SK-N-SH treated with all-trans-retinoic acid at 6 μM for 48 hours (cell line): Measurements from ENCODE around the gene FGD3.
"Not testable (repeated sequence)": the region's sequence is repeated elsewhere in the genome, so short reads cannot be mapped to it uniquely, and the experiment has no call there.

Experiments used
- ATAC-seq: fragments of 200-7000 bp; cut with Tn5 transposase; 3 replicates; pipeline ENCODE4 v1.9.1; 2020; ENCODE audit warnings: mild to moderate bottlenecking, moderate library complexity
- ARNTL ChIP-seq: fragments of 450-650 bp; formaldehyde crosslinking; IDR thresholded peaks from 2 replicates; pipeline ENCODE4 v1.5.0; 2020; ENCODE audit warnings: low read depth, mild to moderate bottlenecking, moderate library complexity, borderline replicate concordance
- BACH2 ChIP-seq: fragments of 250-450 bp; sonication (Bioruptor Pico); IDR thresholded peaks from 2 replicates; pipeline ENCODE4 v1.9.0; 2021; ENCODE audit warnings: mild to moderate bottlenecking, borderline replicate concordance
- CSDC2 ChIP-seq: fragments of 250-450 bp; sonication (Bioruptor Pico); IDR thresholded peaks from 2 replicates; pipeline ENCODE4 v1.5.0; 2020; ENCODE audit warnings: mild to moderate bottlenecking, moderate library complexity
- CSRNP3 ChIP-seq: fragments of 250-450 bp; sonication (Bioruptor Pico); IDR thresholded peaks from 2 replicates; pipeline ENCODE4 v1.5.1; 2021; ENCODE audit warnings: mild to moderate bottlenecking, moderate library complexity
- ESRRG ChIP-seq: fragments of 250-450 bp; sonication (Bioruptor Pico); IDR thresholded peaks from 2 replicates; pipeline ENCODE4 v1.6.1; 2021; ENCODE audit warnings: mild to moderate bottlenecking
- GLIS3 ChIP-seq: fragments of 250-450 bp; sonication (Bioruptor Pico); IDR thresholded peaks from 2 replicates; pipeline ENCODE4 v1.5.0; 2020; ENCODE audit warnings: mild to moderate bottlenecking, moderate library complexity
- ISL1 ChIP-seq: fragments of 250-450 bp; sonication (Bioruptor Pico); IDR thresholded peaks from 2 replicates; pipeline ENCODE4 v2.1.2; 2022; ENCODE audit warnings: mild to moderate bottlenecking, moderate library complexity
- OSR1 ChIP-seq: fragments of 250-450 bp; sonication (Bioruptor Pico); IDR thresholded peaks from 2 replicates; pipeline ENCODE4 v1.8.0; 2022; ENCODE audit warnings: moderate library complexity, mild to moderate bottlenecking, inconsistent platforms
- RARB ChIP-seq: fragments of 250-450 bp; sonication (Bioruptor Pico); IDR thresholded peaks from 2 replicates; pipeline ENCODE4 v1.8.0; 2021; ENCODE audit warnings: mild to moderate bottlenecking, moderate library complexity
- SNAI2 ChIP-seq: fragments of 250-450 bp; sonication (Bioruptor Pico); IDR thresholded peaks from 2 replicates; pipeline ENCODE4 v1.5.0; 2020; ENCODE audit warnings: mild to moderate bottlenecking, moderate library complexity
- TCF4 ChIP-seq: fragments of 250-450 bp; sonication (Bioruptor Pico); IDR thresholded peaks from 2 replicates; pipeline ENCODE4 v1.8.0; 2021; ENCODE audit warnings: mild to moderate bottlenecking, moderate library complexity, borderline replicate concordance
- TOX ChIP-seq: fragments of 250-450 bp; sonication (Bioruptor Pico); IDR thresholded peaks from 2 replicates; pipeline ENCODE4 v1.8.0; 2021; ENCODE audit warnings: mild to moderate bottlenecking, moderate library complexity, borderline replicate concordance
- ZC3H10 ChIP-seq: fragments of 250-450 bp; sonication (Bioruptor Pico); IDR thresholded peaks from 2 replicates; pipeline ENCODE4 v1.5.1; 2021; ENCODE audit warnings: mild to moderate bottlenecking, moderate library complexity
- ZFP3 ChIP-seq: fragments of 250-450 bp; sonication (Bioruptor Pico); IDR thresholded peaks from 2 replicates; pipeline ENCODE4 v1.5.0; 2020; ENCODE audit warnings: mild to moderate bottlenecking, moderate library complexity
- ZFP30 ChIP-seq: fragments of 450-650 bp; formaldehyde crosslinking; IDR thresholded peaks from 2 replicates; pipeline ENCODE4 v1.5.0; 2022; ENCODE audit warnings: mild to moderate bottlenecking, moderate library complexity
- ZNF565 ChIP-seq: fragments of 450-650 bp; formaldehyde crosslinking; conservative IDR thresholded peaks from 2 replicates; pipeline ENCODE4 v1.5.0; 2020; ENCODE audit warnings: low read depth, mild to moderate bottlenecking, moderate library complexity
- ZNF8 ChIP-seq: fragments of 450-650 bp; formaldehyde crosslinking; IDR thresholded peaks from 2 replicates; pipeline ENCODE4 v1.5.0; 2020; ENCODE audit warnings: mild to moderate bottlenecking, moderate library complexity
- TF ChIP-seq, protein P1 (sequence below): fragments of 250-450 bp; sonication (Bioruptor Pico); IDR thresholded peaks from 2 replicates; pipeline ENCODE4 v1.5.0; 2020; ENCODE audit warnings: mild to moderate bottlenecking, moderate library complexity
- TF ChIP-seq, protein P2 (sequence below): fragments of 250-450 bp; sonication (Bioruptor Pico); IDR thresholded peaks from 2 replicates; pipeline ENCODE4 v1.8.0; 2021; ENCODE audit warnings: low read depth, mild to moderate bottlenecking, moderate library complexity, borderline replicate concordance

Gene FGD3

GRCh38 chr9:93011114-93011513 is 63.8 kb downstream of the FGD3 start:
- ATAC-seq, result no peak
- no peak for TF ChIP-seq ZC3H10

GRCh38 chr9:93012963-93013855 is 65.9 kb downstream of the FGD3 start:
- TF ChIP-seq ZFP3, result peak; percentile 95
- no peak for TF ChIP-seq SNAI2
- ATAC-seq, result no peak

DNA sequence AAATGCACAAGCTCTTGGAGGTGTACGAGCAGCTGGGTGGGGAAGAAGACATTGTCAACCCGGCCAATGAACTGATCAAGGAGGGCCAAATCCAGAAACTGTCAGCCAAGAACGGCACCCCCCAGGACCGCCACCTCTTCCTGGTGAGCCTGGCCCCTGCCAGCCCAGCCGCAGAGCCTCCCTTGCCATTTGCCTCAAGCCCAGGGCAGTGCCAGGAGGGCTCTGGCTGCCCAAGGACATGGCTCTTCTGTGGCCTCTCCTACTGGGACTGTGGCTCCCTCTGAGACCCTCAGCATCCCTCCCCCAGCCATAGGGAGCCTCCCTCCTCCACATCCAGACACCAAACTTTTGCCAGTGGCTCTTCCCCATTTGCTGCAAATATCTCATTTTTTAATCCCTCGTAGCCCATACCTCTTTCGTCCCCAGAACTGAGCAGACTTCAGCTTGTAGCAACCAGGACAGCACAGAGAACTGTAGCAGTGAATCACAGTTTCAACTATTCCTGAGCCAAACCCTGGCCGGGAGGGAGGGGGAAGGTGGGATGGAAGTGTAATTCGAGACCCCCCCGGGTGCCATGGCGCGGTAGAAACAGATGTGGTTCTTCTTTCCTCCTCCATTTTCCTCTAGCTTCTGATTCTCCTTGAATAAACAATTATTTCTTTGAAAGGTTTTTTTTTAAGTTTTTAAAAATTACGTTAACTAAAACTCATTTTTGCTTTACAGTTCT is 66.7 kb downstream of the FGD3 start:
- TF ChIP-seq, protein P1, sequence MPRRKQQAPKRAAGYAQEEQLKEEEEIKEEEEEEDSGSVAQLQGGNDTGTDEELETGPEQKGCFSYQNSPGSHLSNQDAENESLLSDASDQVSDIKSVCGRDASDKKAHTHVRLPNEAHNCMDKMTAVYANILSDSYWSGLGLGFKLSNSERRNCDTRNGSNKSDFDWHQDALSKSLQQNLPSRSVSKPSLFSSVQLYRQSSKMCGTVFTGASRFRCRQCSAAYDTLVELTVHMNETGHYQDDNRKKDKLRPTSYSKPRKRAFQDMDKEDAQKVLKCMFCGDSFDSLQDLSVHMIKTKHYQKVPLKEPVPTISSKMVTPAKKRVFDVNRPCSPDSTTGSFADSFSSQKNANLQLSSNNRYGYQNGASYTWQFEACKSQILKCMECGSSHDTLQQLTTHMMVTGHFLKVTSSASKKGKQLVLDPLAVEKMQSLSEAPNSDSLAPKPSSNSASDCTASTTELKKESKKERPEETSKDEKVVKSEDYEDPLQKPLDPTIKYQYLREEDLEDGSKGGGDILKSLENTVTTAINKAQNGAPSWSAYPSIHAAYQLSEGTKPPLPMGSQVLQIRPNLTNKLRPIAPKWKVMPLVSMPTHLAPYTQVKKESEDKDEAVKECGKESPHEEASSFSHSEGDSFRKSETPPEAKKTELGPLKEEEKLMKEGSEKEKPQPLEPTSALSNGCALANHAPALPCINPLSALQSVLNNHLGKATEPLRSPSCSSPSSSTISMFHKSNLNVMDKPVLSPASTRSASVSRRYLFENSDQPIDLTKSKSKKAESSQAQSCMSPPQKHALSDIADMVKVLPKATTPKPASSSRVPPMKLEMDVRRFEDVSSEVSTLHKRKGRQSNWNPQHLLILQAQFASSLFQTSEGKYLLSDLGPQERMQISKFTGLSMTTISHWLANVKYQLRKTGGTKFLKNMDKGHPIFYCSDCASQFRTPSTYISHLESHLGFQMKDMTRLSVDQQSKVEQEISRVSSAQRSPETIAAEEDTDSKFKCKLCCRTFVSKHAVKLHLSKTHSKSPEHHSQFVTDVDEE (CRISPR knock-in tag), result no peak
- TF ChIP-seq SNAI2 (no peak), TCF4 (no peak), ESRRG (CRISPR knock-in tag) (no peak), RARB (CRISPR knock-in tag) (no peak), ISL1 (CRISPR knock-in tag) (no peak)
- ATAC-seq, result no peak

DNA sequence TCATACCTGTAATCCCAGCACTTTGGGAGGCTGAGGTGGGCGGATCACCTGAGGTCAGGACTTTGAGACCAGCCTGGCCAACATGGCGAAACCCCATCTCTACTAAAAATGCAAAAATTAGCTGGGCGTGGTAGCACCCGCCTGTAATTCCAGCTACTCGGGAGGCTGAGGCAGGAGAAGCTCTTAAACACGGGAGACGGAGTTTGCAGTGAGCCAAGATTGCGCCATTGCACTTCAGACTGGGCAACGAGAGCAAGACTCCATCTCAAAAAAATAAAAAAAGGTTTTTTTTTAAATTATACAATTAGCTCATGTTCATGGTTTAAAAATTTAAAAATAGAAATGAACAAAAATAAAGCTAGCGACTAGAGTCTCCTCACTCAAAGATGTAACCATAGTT is 67.9 kb downstream of the FGD3 start:
- ATAC-seq, result not testable (repeated sequence)

DNA sequence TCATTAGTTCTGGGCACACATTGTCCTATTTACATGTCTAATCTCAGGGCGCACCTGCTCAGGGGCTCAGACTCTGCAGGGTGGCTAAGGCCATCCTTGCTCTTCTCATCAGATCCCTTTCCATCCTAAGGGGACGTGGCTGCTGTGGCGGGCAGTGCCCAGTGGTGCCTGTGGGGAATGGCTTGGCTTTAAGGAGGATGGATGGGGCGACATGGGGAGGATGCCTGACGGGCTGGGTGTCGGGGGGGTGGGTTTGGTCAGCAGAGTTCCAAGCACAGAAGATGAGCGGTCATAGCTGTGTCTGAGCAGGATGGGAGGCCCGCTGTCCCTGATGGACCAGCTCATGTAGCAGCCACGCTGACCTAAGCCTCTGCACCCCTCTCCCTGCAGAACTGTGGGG is 70.3 kb downstream of the FGD3 start:
- ATAC-seq, result no peak
- TF ChIP-seq BACH2 (CRISPR knock-in tag) (no peak), ZNF8 (no peak), OSR1 (CRISPR knock-in tag) (no peak), ZNF565 (no peak), ZC3H10 (no peak), ARNTL (no peak), ZFP30 (CRISPR knock-in tag) (no peak), CSDC2 (CRISPR knock-in tag) (no peak)
- TF ChIP-seq, protein P2, sequence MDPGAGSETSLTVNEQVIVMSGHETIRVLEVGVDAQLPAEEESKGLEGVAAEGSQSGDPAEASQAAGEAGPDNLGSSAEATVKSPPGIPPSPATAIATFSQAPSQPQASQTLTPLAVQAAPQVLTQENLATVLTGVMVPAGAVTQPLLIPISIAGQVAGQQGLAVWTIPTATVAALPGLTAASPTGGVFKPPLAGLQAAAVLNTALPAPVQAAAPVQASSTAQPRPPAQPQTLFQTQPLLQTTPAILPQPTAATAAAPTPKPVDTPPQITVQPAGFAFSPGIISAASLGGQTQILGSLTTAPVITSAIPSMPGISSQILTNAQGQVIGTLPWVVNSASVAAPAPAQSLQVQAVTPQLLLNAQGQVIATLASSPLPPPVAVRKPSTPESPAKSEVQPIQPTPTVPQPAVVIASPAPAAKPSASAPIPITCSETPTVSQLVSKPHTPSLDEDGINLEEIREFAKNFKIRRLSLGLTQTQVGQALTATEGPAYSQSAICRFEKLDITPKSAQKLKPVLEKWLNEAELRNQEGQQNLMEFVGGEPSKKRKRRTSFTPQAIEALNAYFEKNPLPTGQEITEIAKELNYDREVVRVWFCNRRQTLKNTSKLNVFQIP (CRISPR knock-in tag), result no peak

DNA sequence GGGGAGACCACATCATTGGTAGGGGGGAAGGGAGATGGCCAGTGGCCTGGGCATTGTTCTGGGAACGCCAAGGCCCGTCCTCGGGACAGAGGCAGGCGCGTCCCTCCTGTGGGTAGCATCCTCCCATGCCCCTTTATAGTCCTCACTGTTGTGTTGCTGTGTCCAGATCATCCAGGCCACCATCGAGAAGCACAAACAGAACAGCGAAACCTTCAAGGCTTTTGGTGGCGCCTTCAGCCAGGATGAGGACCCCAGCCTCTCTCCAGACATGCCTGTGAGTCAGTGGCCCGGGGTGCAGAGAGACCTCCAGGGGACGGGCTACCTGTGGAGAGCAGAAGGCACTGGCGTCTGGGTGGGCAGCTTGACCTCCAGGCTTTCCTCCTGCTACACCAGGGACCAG is 72.8 kb downstream of the FGD3 start:
- no peak for ATAC-seq
- TF ChIP-seq ZFP3, result no peak
- no peak for TF ChIP-seq OSR1 (CRISPR knock-in tag)
- TF ChIP-seq CSRNP3 (CRISPR knock-in tag), result no peak
- TF ChIP-seq CSDC2 (CRISPR knock-in tag), result no peak
- no peak for TF ChIP-seq GLIS3
- TF ChIP-seq TOX, result no peak
- TF ChIP-seq ZFP30 (CRISPR knock-in tag), result no peak
- TF ChIP-seq ZNF8, result no peak
- TF ChIP-seq SNAI2, result no peak
- no peak for TF ChIP-seq ESRRG (CRISPR knock-in tag)
